ENCODE results near the gene EML6. TPM values are rescaled to one million over a fixed set of nuclear protein-coding genes. Genes with fewer than 3 reads are reported as not detected.
A peak's percentile ranks its signal among the peaks of the same experiment; 100 is the strongest.

The EML6 gene
- polyA plus RNA-seq, 1 donor (not counting 4 experiments of a cell fraction or from before 2014, with no cell fraction given): 0.96 TPM

- Histone ChIP-seq H3K27ac (ENCODE audit: control insufficient read depth, insufficient read depth, low read length) (no peak overlapping the region), H3K4me2 (ENCODE audit: control insufficient read depth, extremely low read depth, insufficient read depth, low read depth, low read length) (no peak overlapping the region), H3K9me3 (ENCODE audit: control insufficient read depth, low read depth, low read length) (no peaks in the 10 kb centered on the region), H4K20me1 (ENCODE audit: control insufficient read depth, extremely low read depth, insufficient read depth, low read length) (no peaks in the 10 kb centered on the region), H3K36me3 (ENCODE audit: control insufficient read depth in 2 of 2, extremely low read depth in 1 of 2, insufficient read depth in 2 of 2, low read length in 2 of 2) (no peaks in the 10 kb centered on the region), H3K9ac (ENCODE audit: control insufficient read depth, extremely low read depth, insufficient read depth, low read length) (no peak overlapping the region), H2AFZ (ENCODE audit: control insufficient read depth, low read length) (no peak overlapping the region), H3K4me3 (ENCODE audit: control insufficient read depth in 2 of 3, extremely low read depth in 1 of 3, insufficient read depth in 2 of 3, low read depth in 1 of 3, low read length in 3 of 3) (no peak overlapping the region), H3K4me1 (ENCODE audit: control insufficient read depth, extremely low read depth, insufficient read depth, low read length) (no peaks in the 10 kb centered on the region), H3K9me1 (ENCODE audit: control insufficient read depth, extremely low read depth, insufficient read depth, low read length) (no peaks in the 10 kb centered on the region), H3K79me2 (ENCODE audit: control insufficient read depth, insufficient read depth, low read length) (no peaks in the 10 kb centered on the region), H3K27me3 (ENCODE audit: control insufficient read depth, extremely low read depth, insufficient read depth, low read length) (no peaks in the 10 kb centered on the region)
- DNase-seq (ENCODE audit: low read depth, low spot score) (no peak), FAIRE-seq (peak; percentile 23)
- dilution Hi-C loops (cut with MboI; ENCODE audit: extremely low pct_ligation_motif_present, low sequenced_read_pairs): no loop called here
- TF ChIP-seq CTCF (optimal IDR thresholded peaks at IDR 0.05 in 1 of 3, IDR thresholded peaks at IDR 0.05 in 1 of 3, conservative IDR thresholded peaks at IDR 0.05 in 1 of 3; ENCODE audit: extremely low read depth in 1 of 3, insufficient read depth in 2 of 3, low read length in 3 of 3) (no peak), EZH2 (IDR thresholded peaks at IDR 0.05; ENCODE audit: low read length) (no peak)
These were observed 22.4 kb upstream of the EML6 start for GRCh38 chr2:54701029-54701428.

- Histone ChIP-seq H3K36me3 (ENCODE audit: control insufficient read depth in 2 of 2, extremely low read depth in 1 of 2, insufficient read depth in 2 of 2, low read length in 2 of 2) (no peaks in the 10 kb centered on the region), H3K27ac (ENCODE audit: control insufficient read depth, insufficient read depth, low read length) (no peak overlapping the region), H3K79me2 (ENCODE audit: control insufficient read depth, insufficient read depth, low read length) (no peaks in the 10 kb centered on the region), H4K20me1 (ENCODE audit: control insufficient read depth, extremely low read depth, insufficient read depth, low read length) (no peaks in the 10 kb centered on the region), H2AFZ (ENCODE audit: control insufficient read depth, low read length) (no peak overlapping the region), H3K9me3 (ENCODE audit: control insufficient read depth, low read depth, low read length) (no peaks in the 10 kb centered on the region), H3K4me2 (ENCODE audit: control insufficient read depth, extremely low read depth, insufficient read depth, low read depth, low read length) (no peak overlapping the region), H3K27me3 (ENCODE audit: control insufficient read depth, extremely low read depth, insufficient read depth, low read length) (no peaks in the 10 kb centered on the region), H3K4me1 (ENCODE audit: control insufficient read depth, extremely low read depth, insufficient read depth, low read length) (peaks cover 6% of the 10 kb centered on the region), H3K9ac (ENCODE audit: control insufficient read depth, extremely low read depth, insufficient read depth, low read length) (no peak overlapping the region), H3K4me3 (ENCODE audit: control insufficient read depth in 2 of 3, extremely low read depth in 1 of 3, insufficient read depth in 2 of 3, low read depth in 1 of 3, low read length in 3 of 3) (no peak overlapping the region), H3K9me1 (ENCODE audit: control insufficient read depth, extremely low read depth, insufficient read depth, low read length) (no peaks in the 10 kb centered on the region)
- dilution Hi-C loops (cut with MboI; ENCODE audit: extremely low pct_ligation_motif_present, low sequenced_read_pairs): no loop called here
- FAIRE-seq (no peak), DNase-seq (ENCODE audit: low read depth, low spot score) (no peak)
- TF ChIP-seq EZH2 (IDR thresholded peaks at IDR 0.05; ENCODE audit: low read length) (no peak), CTCF (optimal IDR thresholded peaks at IDR 0.05 in 1 of 3, IDR thresholded peaks at IDR 0.05 in 1 of 3, conservative IDR thresholded peaks at IDR 0.05 in 1 of 3; ENCODE audit: extremely low read depth in 1 of 3, insufficient read depth in 2 of 3, low read length in 3 of 3) (no peak)
These were observed 19.2 kb upstream of the EML6 start for GRCh38 chr2:54704238-54704637.

Data from keratinocyte (primary cell).